Transverse colon (tissue), 4 donors: ENCODE data around the gene RTP5. TPM values are rescaled to one million over a fixed set of nuclear protein-coding genes. Genes with fewer than 3 reads are reported as not detected.

ENCODE experiments used
- DNase-seq: peaks from one replicate; pipeline ENCODE4 v3.0.0-alpha.2; 2019
- H3K27ac ChIP-seq, 4 donors: fragments of 200-600 bp; sonication (generic); 2 replicates each; pipeline ENCODE4 v1.5.1; 2016 to 2018; ENCODE audit warnings: inconsistent platforms in 4 of 4
- H3K27me3 ChIP-seq: fragments of 200-600 bp; sonication (generic); 2 replicates; pipeline ENCODE4 v1.5.1; 2017; ENCODE audit warnings: inconsistent platforms
- H3K36me3 ChIP-seq, 4 donors: fragments of 200-600 bp; sonication (generic); 2 replicates each; pipeline ENCODE4 v1.5.1; 2017 to 2019; ENCODE audit warnings: inconsistent platforms in 4 of 4
- H3K4me1 ChIP-seq, 4 donors: fragments of 200-600 bp; sonication (generic); 2 replicates each; pipeline ENCODE4 v1.5.1; 2017 to 2020; ENCODE audit warnings: inconsistent platforms in 4 of 4
- H3K4me3 ChIP-seq, 4 donors: fragments of 200-600 bp; sonication (generic); 1 replicate in 1 of 4; 2 replicates in 3 of 4; pipeline versions ENCODE4 v1.5.1 to v1.6.1; 2017 to 2019; ENCODE audit warnings: inconsistent platforms in 4 of 4
- H3K9me3 ChIP-seq, 2 donors: fragments of 200-600 bp; sonication (generic); 2 replicates each; pipeline ENCODE4 v1.5.1; 2017 to 2019; ENCODE audit warnings: inconsistent platforms in 2 of 2
- CTCF ChIP-seq, 5 experiments: fragments of 200-600 bp in 3 of 5; fragments of 450-650 bp in 2 of 5; sonication (generic) in 3 of 5; IDR thresholded peaks; 1 replicate in 2 of 5; 2 replicates in 3 of 5; pipeline ENCODE4 v1.5.1; 2016 to 2017; ENCODE audit warnings: antibody characterized with exemption in 5 of 5, inconsistent platforms in 3 of 5, mild to moderate bottlenecking in 2 of 5, moderate library complexity in 1 of 5
- EP300 ChIP-seq: sonication (generic); formaldehyde crosslinking; IDR thresholded peaks from one replicate; pipeline ENCODE4 v1.6.1; 2017; ENCODE audit warnings: antibody characterized with exemption, low read depth
- POLR2A ChIP-seq: fragments of 450-650 bp; IDR thresholded peaks from one replicate; pipeline ENCODE4 v1.6.1; 2016; ENCODE audit warnings: antibody characterized with exemption, mild to moderate bottlenecking, moderate library complexity
- POLR2AphosphoS5 ChIP-seq, 3 donors: sonication (generic); formaldehyde crosslinking; IDR thresholded peaks; one replicate each; pipeline ENCODE4 v1.6.1; 2016; ENCODE audit warnings: antibody characterized with exemption in 3 of 3
- WGBS, 2 donors: methylation state at CpG; one replicate each; pipeline ENCODE4 v1.1.5; 2018; ENCODE audit warnings: low coverage in 1 of 2; 5-methylcytosine and 5-hydroxymethylcytosine counted together
- in situ Hi-C, 4 donors: fragments of 200-750 bp; cut with MboI; loops; one replicate each; pipeline versions ENCODE4 v1.15.0 to v1.15.1; 2017; ENCODE audit warnings: low sequenced_read_pairs in 3 of 4, low pct_ligation_motif_present in 1 of 4, low pct_unique_long_range_greater_than_20kb in 1 of 4
- intact Hi-C: fragments of 100-400 bp; cut with DNase I; formaldehyde crosslinking; loops from one replicate; pipeline ENCODE4 v1.15.1; 2023; ENCODE audit warnings: low total_unique reads
- total RNA-seq, 4 donors: library from RNA; depleted of rRNA; stranded (reverse); fragments of >200 nt; gene quantifications; one replicate each; pipeline ENCODE4 v1.1.0, GENCODE V29; 2016

Gene RTP5
- total RNA-seq, 4 donors from 2014 or later = 0.16 TPM; not detected in 3

GRCh38 chr2:241891315-241891987 lies 21.9 kb downstream of the RTP5 start:
- Histone ChIP-seq H3K4me3 (no peak overlapping the region), H3K27ac (no peak overlapping the region), H3K36me3 (no peaks in the 10 kb centered on the region), H3K4me1 (peaks cover 0 to 2% (median 0%) of the 10 kb centered on the region in 4 donors), H3K27me3 (no peaks in the 10 kb centered on the region), H3K9me3 (no peaks in the 10 kb centered on the region)
- no peak for DNase-seq
- in situ Hi-C loops (no loop called here), intact Hi-C loops (no loop called here)
- no peak for TF ChIP-seq POLR2A
- no peak for TF ChIP-seq CTCF (IDR thresholded peaks at IDR 0.05)
- no peak for TF ChIP-seq POLR2AphosphoS5 (IDR thresholded peaks at IDR 0.05)
- TF ChIP-seq EP300 = no peak
- WGBS, 2 donors = 88% methylated on average over 7 to 22 of the region's 27 CpGs

- intact Hi-C loops (no loop called here), in situ Hi-C loops (no loop called here)
- Histone ChIP-seq H3K4me1 (peaks cover 0 to 2% (median 0%) of the 10 kb centered on the region in 4 donors), H3K4me3 (no peak overlapping the region), H3K9me3 (no peaks in the 10 kb centered on the region), H3K27ac (peak overlapping the region in 1 of 4 donors; percentile 43), H3K36me3 (no peaks in the 10 kb centered on the region), H3K27me3 (no peaks in the 10 kb centered on the region)
- TF ChIP-seq POLR2A (no peak), EP300 (no peak), CTCF (IDR thresholded peaks at IDR 0.05) (no peak), POLR2AphosphoS5 (IDR thresholded peaks at IDR 0.05) (no peak)
- no peak for DNase-seq
- 53 to 78% methylated on average over 1 to 3 of the region's 3 CpGs for WGBS, 2 donors
Observed at GRCh38 chr2:241891988-241892298, 22.4 kb downstream of the RTP5 start.

- in situ Hi-C loops = no loop called here
- H3K4me1 ChIP-seq = peaks cover 0 to 2% (median 0%) of the 10 kb centered on the region in 4 donors
Observed at GRCh38 chr2:241892299-241893137, 23.0 kb downstream of the RTP5 start.

More at GRCh38 chr2:241892299-241893137, 23.0 kb downstream of the RTP5 start:
- H3K27ac ChIP-seq = peak overlapping the region in 1 of 4 donors; percentile 43
- no peak for DNase-seq
- no peaks in the 10 kb centered on the region for H3K9me3 ChIP-seq
- intact Hi-C loops = no loop called here
- H3K4me3 ChIP-seq = no peak overlapping the region
- TF ChIP-seq POLR2AphosphoS5 (IDR thresholded peaks at IDR 0.05) = no peak
- no peak for TF ChIP-seq POLR2A
- no peak for TF ChIP-seq EP300
- TF ChIP-seq CTCF (IDR thresholded peaks at IDR 0.05) = no peak
- WGBS, 2 donors = 72% methylated on average over 22 of the region's 22 CpGs; no CpG with 5 or more reads in 1 of the 2 donors
- no peaks in the 10 kb centered on the region for H3K27me3 ChIP-seq
- H3K36me3 ChIP-seq = no peaks in the 10 kb centered on the region
